Suprapubic skin (tissue), 4 donors: Measurements from ENCODE around the gene PRICKLE1. TPM values are rescaled to one million over a fixed set of nuclear protein-coding genes. Genes with fewer than 3 reads are reported as not detected.
A peak's percentile ranks its signal among the peaks of the same experiment; 100 is the strongest.

ENCODE experiments used
- DNase-seq, 2 donors: peaks; one replicate each; pipeline ENCODE4 v3.0.0-alpha.2; 2019; ENCODE audit warnings: low spot score in 2 of 2
- H3K27ac ChIP-seq: fragments of 200-600 bp; sonication (generic); one replicate; pipeline ENCODE4 v1.5.1; 2019
- H3K27me3 ChIP-seq: fragments of 200-600 bp; sonication (generic); one replicate; pipeline ENCODE4 v1.5.1; 2019
- H3K36me3 ChIP-seq: fragments of 200-600 bp; sonication (generic); one replicate; pipeline ENCODE4 v1.5.1; 2019
- H3K4me1 ChIP-seq: fragments of 200-600 bp; sonication (generic); one replicate; pipeline ENCODE4 v1.5.1; 2019
- H3K4me3 ChIP-seq: fragments of 200-600 bp; sonication (generic); one replicate; pipeline ENCODE4 v1.5.1; 2019; ENCODE audit warnings: mild to moderate bottlenecking
- H3K9me3 ChIP-seq: fragments of 200-600 bp; sonication (generic); one replicate; pipeline ENCODE4 v1.5.1; 2019
- EP300 ChIP-seq: sonication (generic); formaldehyde crosslinking; IDR thresholded peaks from one replicate; pipeline ENCODE4 v1.6.1; 2017; ENCODE audit warnings: antibody characterized with exemption
- POLR2A ChIP-seq, 2 donors: fragments of 450-650 bp; IDR thresholded peaks; one replicate each; pipeline ENCODE4 v1.6.1; 2017; ENCODE audit warnings: antibody characterized with exemption in 2 of 2, mild to moderate bottlenecking in 2 of 2, moderate library complexity in 2 of 2
- POLR2AphosphoS5 ChIP-seq, 3 donors: sonication (generic); formaldehyde crosslinking; IDR thresholded peaks; one replicate each; pipeline ENCODE4 v1.6.1; 2017; ENCODE audit warnings: antibody characterized with exemption in 3 of 3
- WGBS: methylation state at CpG from one replicate; pipeline ENCODE4 v1.1.5; 2018; 5-methylcytosine and 5-hydroxymethylcytosine counted together
- total RNA-seq, 4 donors: library from RNA; depleted of rRNA; stranded (reverse); fragments of >200 nt; gene quantifications; one replicate each; pipeline ENCODE4 v1.1.0, GENCODE V29; 2016
- TF ChIP-seq, protein P1 (sequence below), 2 donors: fragments of 200-600 bp in 1 of 2; fragments of 450-650 bp in 1 of 2; sonication (generic) in 1 of 2; IDR thresholded peaks; one replicate each; pipeline ENCODE4 v1.5.1; 2016 to 2019; ENCODE audit warnings: antibody characterized with exemption in 2 of 2, mild to moderate bottlenecking in 1 of 2, moderate library complexity in 1 of 2

PRICKLE1 gene
- total RNA-seq, 4 donors from 2014 or later: 5.8 to 18.9 (median 6.9) TPM

DNA sequence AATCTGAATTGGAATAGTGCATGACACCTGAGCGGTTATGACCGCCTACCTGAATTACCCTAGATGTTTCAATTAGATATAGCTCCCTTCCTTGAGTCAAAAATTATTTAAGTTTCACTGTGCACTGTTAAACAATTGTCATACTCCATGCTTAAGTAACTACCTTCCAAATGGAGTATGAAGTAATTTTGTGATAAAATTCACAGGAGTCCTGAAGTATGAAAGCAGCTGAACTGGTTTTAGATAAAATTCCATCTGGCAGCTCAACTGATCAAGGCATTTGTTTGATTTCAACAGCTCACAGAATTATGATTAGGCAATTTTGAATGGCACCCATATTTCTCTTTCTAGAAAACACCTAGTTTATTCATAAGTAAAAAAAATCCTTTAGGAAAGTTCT is 19.5 kb downstream of the PRICKLE1 start:
- DNase-seq: no peak
- H3K4me3 ChIP-seq: no peak overlapping the region
- no peak overlapping the region for H3K27ac ChIP-seq
- no peaks in the 10 kb centered on the region for H3K27me3 ChIP-seq
- TF ChIP-seq, protein P1, sequence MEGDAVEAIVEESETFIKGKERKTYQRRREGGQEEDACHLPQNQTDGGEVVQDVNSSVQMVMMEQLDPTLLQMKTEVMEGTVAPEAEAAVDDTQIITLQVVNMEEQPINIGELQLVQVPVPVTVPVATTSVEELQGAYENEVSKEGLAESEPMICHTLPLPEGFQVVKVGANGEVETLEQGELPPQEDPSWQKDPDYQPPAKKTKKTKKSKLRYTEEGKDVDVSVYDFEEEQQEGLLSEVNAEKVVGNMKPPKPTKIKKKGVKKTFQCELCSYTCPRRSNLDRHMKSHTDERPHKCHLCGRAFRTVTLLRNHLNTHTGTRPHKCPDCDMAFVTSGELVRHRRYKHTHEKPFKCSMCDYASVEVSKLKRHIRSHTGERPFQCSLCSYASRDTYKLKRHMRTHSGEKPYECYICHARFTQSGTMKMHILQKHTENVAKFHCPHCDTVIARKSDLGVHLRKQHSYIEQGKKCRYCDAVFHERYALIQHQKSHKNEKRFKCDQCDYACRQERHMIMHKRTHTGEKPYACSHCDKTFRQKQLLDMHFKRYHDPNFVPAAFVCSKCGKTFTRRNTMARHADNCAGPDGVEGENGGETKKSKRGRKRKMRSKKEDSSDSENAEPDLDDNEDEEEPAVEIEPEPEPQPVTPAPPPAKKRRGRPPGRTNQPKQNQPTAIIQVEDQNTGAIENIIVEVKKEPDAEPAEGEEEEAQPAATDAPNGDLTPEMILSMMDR (IDR thresholded peaks at IDR 0.05): no peak
- TF ChIP-seq POLR2AphosphoS5 (IDR thresholded peaks at IDR 0.05) (no peak), EP300 (no peak), POLR2A (IDR thresholded peaks at IDR 0.05) (no peak)
- peaks cover 17% of the 10 kb centered on the region for H3K4me1 ChIP-seq
- no peaks in the 10 kb centered on the region for H3K9me3 ChIP-seq
- no peaks in the 10 kb centered on the region for H3K36me3 ChIP-seq
- WGBS: 74% methylated on average over 2 of the region's 2 CpGs

DNA sequence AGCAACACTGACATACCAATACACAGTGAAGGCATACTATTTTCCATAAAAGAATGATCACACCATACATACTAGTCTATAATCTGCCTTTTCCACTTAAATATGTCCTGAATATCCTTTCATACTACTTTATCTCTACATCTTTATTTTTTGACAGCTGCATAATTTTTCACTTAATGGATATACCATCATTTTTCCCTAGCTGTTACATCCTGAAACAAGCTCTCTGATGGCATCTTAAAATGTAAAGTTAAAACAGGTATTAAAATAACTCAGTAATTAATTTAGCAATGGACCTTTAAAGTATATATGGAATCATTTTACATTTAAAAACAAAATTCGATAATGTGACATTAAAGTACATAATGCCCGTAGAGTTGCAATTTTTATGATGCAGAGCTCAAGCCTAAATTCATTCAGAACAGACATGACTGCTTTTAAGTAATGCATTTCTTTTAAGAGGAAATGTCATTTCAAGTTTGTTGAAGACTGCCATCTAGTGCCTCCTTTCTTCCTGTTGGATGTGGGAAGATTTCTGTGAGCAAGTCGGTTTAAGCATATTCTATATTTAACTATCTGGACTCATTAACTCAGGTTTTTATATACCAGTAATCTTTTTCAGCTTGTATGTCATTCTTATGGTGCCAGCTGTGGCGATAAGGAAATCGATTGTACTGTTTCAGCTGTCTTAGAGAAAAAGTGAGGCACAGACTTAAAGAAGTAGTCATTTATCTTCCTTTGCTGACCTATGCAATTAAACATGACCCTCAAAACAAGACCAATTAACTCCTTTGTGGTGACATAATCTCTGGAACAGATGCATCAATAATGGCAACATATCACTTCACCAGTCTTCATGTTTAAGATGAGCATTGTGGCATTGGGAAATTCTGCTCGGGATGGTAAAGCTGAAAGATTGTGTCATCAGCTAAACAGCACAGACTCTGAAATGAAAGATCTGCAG is 20.3 kb downstream of the PRICKLE1 start:
- H3K36me3 ChIP-seq: no peaks in the 10 kb centered on the region
- no peak for DNase-seq
- no peaks in the 10 kb centered on the region for H3K9me3 ChIP-seq
- no peak overlapping the region for H3K27ac ChIP-seq
- no peaks in the 10 kb centered on the region for H3K27me3 ChIP-seq
- peaks cover 16% of the 10 kb centered on the region for H3K4me1 ChIP-seq
- WGBS: 24% methylated on average over 6 of the region's 6 CpGs
- no peak overlapping the region for H3K4me3 ChIP-seq
- TF ChIP-seq, protein P1 (IDR thresholded peaks at IDR 0.05): peak in 1 of 2 donors; percentile 34
- no peak for TF ChIP-seq POLR2AphosphoS5 (IDR thresholded peaks at IDR 0.05)

DNA sequence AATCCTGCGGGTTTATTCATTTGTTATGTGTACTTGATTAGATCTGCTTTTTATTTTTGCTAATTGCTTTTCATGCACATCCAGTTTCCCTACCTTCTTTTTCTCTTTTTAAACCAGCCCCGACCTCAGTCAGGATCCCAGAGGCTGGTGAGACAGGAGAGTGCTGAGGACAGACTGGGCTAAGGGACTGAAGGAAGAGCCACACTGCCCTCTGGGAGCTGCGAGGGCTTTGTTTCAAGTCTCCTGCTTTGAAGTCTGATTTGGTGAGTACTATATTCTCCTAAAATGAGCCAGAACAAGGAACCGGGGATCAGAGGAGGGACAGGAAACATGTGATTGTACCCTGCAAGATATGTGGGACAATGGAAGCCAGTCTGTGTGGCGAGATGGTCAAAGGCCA is 23.9 kb downstream of the PRICKLE1 start:
- H3K36me3 ChIP-seq: no peaks in the 10 kb centered on the region
- H3K4me1 ChIP-seq: peaks cover 16% of the 10 kb centered on the region
- H3K27ac ChIP-seq: no peak overlapping the region
- WGBS: 55% methylated on average over 5 of the region's 5 CpGs
- H3K4me3 ChIP-seq: no peak overlapping the region
- H3K9me3 ChIP-seq: no peaks in the 10 kb centered on the region
- no peaks in the 10 kb centered on the region for H3K27me3 ChIP-seq
- TF ChIP-seq POLR2AphosphoS5 (IDR thresholded peaks at IDR 0.05): no peak
- TF ChIP-seq, protein P1 (IDR thresholded peaks at IDR 0.05): no peak
- no peak for TF ChIP-seq EP300
- no peak for DNase-seq

DNA sequence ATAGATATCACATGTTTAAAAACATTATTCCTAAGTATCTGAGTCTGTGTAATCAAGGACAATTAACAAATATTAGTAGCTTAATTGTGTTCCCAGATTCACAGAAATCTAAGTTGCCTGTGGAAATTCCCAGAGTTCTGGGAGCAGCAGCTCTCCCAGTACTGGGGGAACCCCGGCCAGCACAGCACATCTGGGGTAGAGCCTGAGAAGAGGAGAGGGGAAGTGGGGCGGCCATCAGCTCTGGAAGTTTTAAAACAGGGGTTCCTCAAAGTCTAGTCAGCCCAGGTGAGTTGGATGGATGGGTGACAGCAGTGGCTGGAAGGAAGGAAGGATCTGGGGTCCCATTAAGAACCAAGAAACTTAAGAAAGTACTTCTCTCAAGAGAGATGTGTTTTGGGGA is 24.6 kb downstream of the PRICKLE1 start:
- 71% methylated on average over 2 of the region's 2 CpGs for WGBS
- H3K27ac ChIP-seq: no peak overlapping the region

DNA sequence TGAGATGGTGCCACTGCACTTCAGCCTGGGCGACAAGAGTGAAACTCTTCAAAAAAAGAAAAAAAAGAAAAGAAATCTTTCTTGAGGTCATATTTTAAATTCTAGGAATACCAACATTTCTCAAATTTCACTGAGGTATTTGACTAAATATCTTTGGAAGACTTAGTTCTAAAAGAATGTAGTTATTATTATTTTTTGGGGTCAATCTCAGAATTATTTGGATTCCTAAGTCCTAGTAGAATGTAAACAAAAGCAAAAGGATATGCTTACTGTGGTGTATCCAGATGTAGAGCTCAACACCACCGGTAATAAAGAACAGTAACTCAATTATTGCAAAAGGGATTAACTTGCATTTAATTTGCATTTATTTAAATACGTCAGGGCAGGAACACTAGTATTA is 25.0 kb downstream of the PRICKLE1 start:
- no peak overlapping the region for H3K27ac ChIP-seq
- WGBS: 59% methylated on average over 3 of the region's 3 CpGs
- no peaks in the 10 kb centered on the region for H3K36me3 ChIP-seq
- no peak for DNase-seq
- H3K9me3 ChIP-seq: no peaks in the 10 kb centered on the region
- no peak overlapping the region for H3K4me3 ChIP-seq
- TF ChIP-seq, protein P1 (IDR thresholded peaks at IDR 0.05): no peak
- TF ChIP-seq EP300 (no peak), POLR2AphosphoS5 (IDR thresholded peaks at IDR 0.05) (no peak), POLR2A (IDR thresholded peaks at IDR 0.05) (no peak)
- H3K27me3 ChIP-seq: no peaks in the 10 kb centered on the region
- H3K4me1 ChIP-seq: peaks cover 6% of the 10 kb centered on the region

More for the DNA sequence above, 24.6 kb downstream of the PRICKLE1 start:
- TF ChIP-seq POLR2A (IDR thresholded peaks at IDR 0.05): no peak
- TF ChIP-seq EP300: no peak
- TF ChIP-seq POLR2AphosphoS5 (IDR thresholded peaks at IDR 0.05): no peak
- TF ChIP-seq, protein P1 (IDR thresholded peaks at IDR 0.05): no peak
- Histone ChIP-seq H3K4me3 (no peak overlapping the region), H3K9me3 (no peaks in the 10 kb centered on the region), H3K4me1 (peaks cover 11% of the 10 kb centered on the region), H3K36me3 (no peaks in the 10 kb centered on the region), H3K27me3 (no peaks in the 10 kb centered on the region)
- DNase-seq: no peak
